Ishikawa (cell line): ENCODE data around the gene ST6GALNAC2.

Experiments used
- CEBPB ChIP-seq: IDR thresholded peaks from 2 replicates; pipeline ENCODE4 v1.6.1; 2012
- NFIC ChIP-seq: IDR thresholded peaks from 2 replicates; pipeline ENCODE4 v1.6.1; 2012
- RAD21 ChIP-seq: IDR thresholded peaks from 2 replicates; pipeline ENCODE4 v1.6.1; 2012; ENCODE audit warnings: low read depth
- TF ChIP-seq, protein P1 (sequence below): IDR thresholded peaks from 2 replicates; pipeline ENCODE4 v1.6.1; 2012
- TF ChIP-seq, protein P2 (sequence below): IDR thresholded peaks from 2 replicates; pipeline ENCODE4 v1.6.1; 2012; ENCODE audit warnings: low read depth, mild to moderate bottlenecking

DNA sequence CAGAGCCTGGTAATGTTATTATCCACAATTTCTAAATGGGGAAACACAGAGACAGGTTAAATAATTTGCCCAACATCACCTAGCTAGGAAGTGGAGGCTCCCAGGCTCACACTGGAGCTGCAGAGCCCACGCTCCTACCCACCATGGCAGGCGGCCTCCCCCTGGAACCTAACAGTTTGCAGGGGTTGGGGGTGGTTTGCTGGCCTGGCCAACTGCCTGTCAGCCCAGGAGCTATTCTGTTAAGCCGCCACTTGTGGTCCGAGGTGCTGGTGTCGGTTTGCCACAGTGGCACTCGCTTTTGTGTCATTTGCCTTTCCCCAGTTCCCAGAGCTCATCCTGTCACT is 42.2 kb downstream of the ST6GALNAC2 start:
- TF ChIP-seq CEBPB (no peak), NFIC (no peak), RAD21 (no peak)
- TF ChIP-seq, protein P1, sequence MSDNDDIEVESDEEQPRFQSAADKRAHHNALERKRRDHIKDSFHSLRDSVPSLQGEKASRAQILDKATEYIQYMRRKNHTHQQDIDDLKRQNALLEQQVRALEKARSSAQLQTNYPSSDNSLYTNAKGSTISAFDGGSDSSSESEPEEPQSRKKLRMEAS = no peak
- TF ChIP-seq, protein P2, sequence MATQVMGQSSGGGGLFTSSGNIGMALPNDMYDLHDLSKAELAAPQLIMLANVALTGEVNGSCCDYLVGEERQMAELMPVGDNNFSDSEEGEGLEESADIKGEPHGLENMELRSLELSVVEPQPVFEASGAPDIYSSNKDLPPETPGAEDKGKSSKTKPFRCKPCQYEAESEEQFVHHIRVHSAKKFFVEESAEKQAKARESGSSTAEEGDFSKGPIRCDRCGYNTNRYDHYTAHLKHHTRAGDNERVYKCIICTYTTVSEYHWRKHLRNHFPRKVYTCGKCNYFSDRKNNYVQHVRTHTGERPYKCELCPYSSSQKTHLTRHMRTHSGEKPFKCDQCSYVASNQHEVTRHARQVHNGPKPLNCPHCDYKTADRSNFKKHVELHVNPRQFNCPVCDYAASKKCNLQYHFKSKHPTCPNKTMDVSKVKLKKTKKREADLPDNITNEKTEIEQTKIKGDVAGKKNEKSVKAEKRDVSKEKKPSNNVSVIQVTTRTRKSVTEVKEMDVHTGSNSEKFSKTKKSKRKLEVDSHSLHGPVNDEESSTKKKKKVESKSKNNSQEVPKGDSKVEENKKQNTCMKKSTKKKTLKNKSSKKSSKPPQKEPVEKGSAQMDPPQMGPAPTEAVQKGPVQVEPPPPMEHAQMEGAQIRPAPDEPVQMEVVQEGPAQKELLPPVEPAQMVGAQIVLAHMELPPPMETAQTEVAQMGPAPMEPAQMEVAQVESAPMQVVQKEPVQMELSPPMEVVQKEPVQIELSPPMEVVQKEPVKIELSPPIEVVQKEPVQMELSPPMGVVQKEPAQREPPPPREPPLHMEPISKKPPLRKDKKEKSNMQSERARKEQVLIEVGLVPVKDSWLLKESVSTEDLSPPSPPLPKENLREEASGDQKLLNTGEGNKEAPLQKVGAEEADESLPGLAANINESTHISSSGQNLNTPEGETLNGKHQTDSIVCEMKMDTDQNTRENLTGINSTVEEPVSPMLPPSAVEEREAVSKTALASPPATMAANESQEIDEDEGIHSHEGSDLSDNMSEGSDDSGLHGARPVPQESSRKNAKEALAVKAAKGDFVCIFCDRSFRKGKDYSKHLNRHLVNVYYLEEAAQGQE = no peak
